Transverse colon (tissue), 4 donors: ENCODE measurements around the gene DPH6. TPM values are rescaled to one million over a fixed set of nuclear protein-coding genes. Genes with fewer than 3 reads are reported as not detected.
A peak's percentile ranks its signal among the peaks of the same experiment; 100 is the strongest.

Experiments
- DNase-seq: peaks from one replicate; pipeline ENCODE4 v3.0.0-alpha.2; 2019
- H3K27ac ChIP-seq, 4 donors: fragments of 200-600 bp; sonication (generic); 2 replicates each; pipeline ENCODE4 v1.5.1; 2016 to 2018; ENCODE audit warnings: inconsistent platforms in 4 of 4
- H3K27me3 ChIP-seq: fragments of 200-600 bp; sonication (generic); 2 replicates; pipeline ENCODE4 v1.5.1; 2017; ENCODE audit warnings: inconsistent platforms
- H3K36me3 ChIP-seq, 4 donors: fragments of 200-600 bp; sonication (generic); 2 replicates each; pipeline ENCODE4 v1.5.1; 2017 to 2019; ENCODE audit warnings: inconsistent platforms in 4 of 4
- H3K4me1 ChIP-seq, 4 donors: fragments of 200-600 bp; sonication (generic); 2 replicates each; pipeline ENCODE4 v1.5.1; 2017 to 2020; ENCODE audit warnings: inconsistent platforms in 4 of 4
- H3K4me3 ChIP-seq, 4 donors: fragments of 200-600 bp; sonication (generic); 1 replicate in 1 of 4; 2 replicates in 3 of 4; pipeline versions ENCODE4 v1.5.1 to v1.6.1; 2017 to 2019; ENCODE audit warnings: inconsistent platforms in 4 of 4
- H3K9me3 ChIP-seq, 2 donors: fragments of 200-600 bp; sonication (generic); 2 replicates each; pipeline ENCODE4 v1.5.1; 2017 to 2019; ENCODE audit warnings: inconsistent platforms in 2 of 2
- EP300 ChIP-seq: sonication (generic); formaldehyde crosslinking; IDR thresholded peaks from one replicate; pipeline ENCODE4 v1.6.1; 2017; ENCODE audit warnings: antibody characterized with exemption, low read depth
- POLR2A ChIP-seq: fragments of 450-650 bp; IDR thresholded peaks from one replicate; pipeline ENCODE4 v1.6.1; 2016; ENCODE audit warnings: antibody characterized with exemption, mild to moderate bottlenecking, moderate library complexity
- POLR2AphosphoS5 ChIP-seq, 3 donors: sonication (generic); formaldehyde crosslinking; IDR thresholded peaks; one replicate each; pipeline ENCODE4 v1.6.1; 2016; ENCODE audit warnings: antibody characterized with exemption in 3 of 3
- WGBS, 2 donors: methylation state at CpG; one replicate each; pipeline ENCODE4 v1.1.5; 2018; ENCODE audit warnings: low coverage in 1 of 2; 5-methylcytosine and 5-hydroxymethylcytosine counted together
- in situ Hi-C, 4 donors: fragments of 200-750 bp; cut with MboI; loops; one replicate each; pipeline versions ENCODE4 v1.15.0 to v1.15.1; 2017; ENCODE audit warnings: low sequenced_read_pairs in 3 of 4, low pct_ligation_motif_present in 1 of 4, low pct_unique_long_range_greater_than_20kb in 1 of 4
- intact Hi-C: fragments of 100-400 bp; cut with DNase I; formaldehyde crosslinking; loops from one replicate; pipeline ENCODE4 v1.15.1; 2023; ENCODE audit warnings: low total_unique reads
- total RNA-seq, 4 donors: library from RNA; depleted of rRNA; stranded (reverse); fragments of >200 nt; gene quantifications; one replicate each; pipeline ENCODE4 v1.1.0, GENCODE V29; 2016
- TF ChIP-seq, protein P1 (sequence below), 5 experiments: fragments of 200-600 bp in 3 of 5; fragments of 450-650 bp in 2 of 5; sonication (generic) in 3 of 5; IDR thresholded peaks; 1 replicate in 2 of 5; 2 replicates in 3 of 5; pipeline ENCODE4 v1.5.1; 2016 to 2017; ENCODE audit warnings: antibody characterized with exemption in 5 of 5, inconsistent platforms in 3 of 5, mild to moderate bottlenecking in 2 of 5, moderate library complexity in 1 of 5

DPH6 gene
- total RNA-seq, 4 donors from 2014 or later: 20.6 to 76.7 (median 39.9) TPM

DNA sequence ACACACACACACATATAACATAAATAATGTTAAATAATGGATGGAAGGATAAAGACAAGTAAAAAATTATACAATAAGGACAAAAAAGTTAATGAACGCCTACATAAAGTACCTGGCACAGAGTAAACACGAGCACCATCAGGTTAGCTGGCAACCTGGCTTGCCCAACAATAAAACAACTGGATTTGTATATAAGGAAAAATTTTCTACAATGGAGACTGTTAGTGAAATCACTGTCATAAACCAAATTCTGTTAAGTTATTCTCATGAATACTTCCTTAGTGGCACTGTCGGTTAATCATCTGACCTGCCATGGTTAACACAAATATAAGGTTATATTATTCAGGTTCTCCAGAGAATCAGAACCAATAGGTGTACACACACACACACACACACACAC lies 54.8 kb downstream of the DPH6 start:
- intact Hi-C loops (no loop called here), in situ Hi-C loops (no loop called here)
- DNase-seq: no peak
- Histone ChIP-seq H3K9me3 (peaks cover 11 to 17% of the 10 kb centered on the region in 2 donors), H3K4me3 (no peak overlapping the region), H3K4me1 (peaks cover 0 to 36% (median 8%) of the 10 kb centered on the region in 4 donors), H3K27me3 (no peaks in the 10 kb centered on the region), H3K36me3 (peaks cover 0 to 15% (median 4%) of the 10 kb centered on the region in 4 donors), H3K27ac (peak overlapping the region; percentile 71 to 78 (median 74))
- TF ChIP-seq POLR2AphosphoS5 (IDR thresholded peaks at IDR 0.05) (no peak), POLR2A (no peak), EP300 (no peak)
- TF ChIP-seq, protein P1, sequence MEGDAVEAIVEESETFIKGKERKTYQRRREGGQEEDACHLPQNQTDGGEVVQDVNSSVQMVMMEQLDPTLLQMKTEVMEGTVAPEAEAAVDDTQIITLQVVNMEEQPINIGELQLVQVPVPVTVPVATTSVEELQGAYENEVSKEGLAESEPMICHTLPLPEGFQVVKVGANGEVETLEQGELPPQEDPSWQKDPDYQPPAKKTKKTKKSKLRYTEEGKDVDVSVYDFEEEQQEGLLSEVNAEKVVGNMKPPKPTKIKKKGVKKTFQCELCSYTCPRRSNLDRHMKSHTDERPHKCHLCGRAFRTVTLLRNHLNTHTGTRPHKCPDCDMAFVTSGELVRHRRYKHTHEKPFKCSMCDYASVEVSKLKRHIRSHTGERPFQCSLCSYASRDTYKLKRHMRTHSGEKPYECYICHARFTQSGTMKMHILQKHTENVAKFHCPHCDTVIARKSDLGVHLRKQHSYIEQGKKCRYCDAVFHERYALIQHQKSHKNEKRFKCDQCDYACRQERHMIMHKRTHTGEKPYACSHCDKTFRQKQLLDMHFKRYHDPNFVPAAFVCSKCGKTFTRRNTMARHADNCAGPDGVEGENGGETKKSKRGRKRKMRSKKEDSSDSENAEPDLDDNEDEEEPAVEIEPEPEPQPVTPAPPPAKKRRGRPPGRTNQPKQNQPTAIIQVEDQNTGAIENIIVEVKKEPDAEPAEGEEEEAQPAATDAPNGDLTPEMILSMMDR (IDR thresholded peaks at IDR 0.05): no peak
- 64 to 78% methylated on average over 3 of the region's 3 CpGs for WGBS, 2 donors

DNA sequence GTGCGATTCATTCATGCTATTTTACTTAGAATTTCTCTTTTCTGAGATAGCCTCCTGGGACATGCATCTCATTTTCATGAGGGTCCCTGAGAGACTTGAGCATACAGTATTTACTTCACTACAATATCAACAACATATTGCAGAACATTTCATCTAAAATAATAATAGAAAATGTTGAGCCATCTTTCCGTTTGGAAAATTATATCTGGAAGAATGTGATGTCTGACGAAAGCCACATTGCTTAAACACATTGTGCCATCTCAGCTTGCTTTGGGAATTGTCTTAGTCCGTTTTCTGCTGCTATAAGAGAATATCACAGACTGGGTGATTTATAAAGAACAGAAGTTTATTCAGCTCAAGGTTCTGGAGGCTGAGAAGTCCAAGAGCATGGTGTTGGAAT lies 55.5 kb downstream of the DPH6 start:
- TF ChIP-seq EP300: no peak
- no peak for TF ChIP-seq POLR2AphosphoS5 (IDR thresholded peaks at IDR 0.05)
- TF ChIP-seq, protein P1 (IDR thresholded peaks at IDR 0.05): no peak
- TF ChIP-seq POLR2A: no peak
- peaks cover 11 to 17% of the 10 kb centered on the region in 2 donors for H3K9me3 ChIP-seq
- H3K4me1 ChIP-seq: peaks cover 0 to 36% (median 8%) of the 10 kb centered on the region in 4 donors
- H3K4me3 ChIP-seq: no peak overlapping the region
- WGBS, 2 donors: 76 to 91% methylated on average over 4 of the region's 4 CpGs
- intact Hi-C loops: no loop called here
- H3K27me3 ChIP-seq: no peaks in the 10 kb centered on the region
- in situ Hi-C loops: no loop called here
- no peak for DNase-seq
- H3K36me3 ChIP-seq: peaks cover 0 to 15% (median 4%) of the 10 kb centered on the region in 4 donors
- H3K27ac ChIP-seq: peak overlapping the region; percentile 21 to 78 (median 74)

DNA sequence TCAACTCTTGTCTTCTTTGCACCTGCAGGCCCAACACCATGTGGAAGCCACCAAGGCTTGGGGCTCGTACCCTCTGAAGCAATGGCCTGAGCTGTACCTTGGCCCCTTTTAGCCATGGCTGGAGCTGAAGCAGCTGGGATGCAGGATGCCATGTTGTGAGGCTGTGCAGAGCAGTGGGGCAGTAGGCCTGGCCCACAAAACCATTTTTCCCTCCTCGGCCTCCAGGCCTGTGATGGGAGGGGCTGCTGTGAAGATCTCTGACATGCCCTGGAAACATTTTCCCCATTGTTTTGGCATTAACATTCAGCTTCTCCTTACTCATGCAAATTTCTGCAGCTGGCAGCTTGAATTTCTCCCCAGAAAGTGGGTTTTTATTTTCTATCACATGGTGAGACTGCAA lies 58.5 kb downstream of the DPH6 start:
- no peak overlapping the region for H3K27ac ChIP-seq
- 93% methylated on average over 2 of the region's 2 CpGs; no CpG with 5 or more reads in 1 of the 2 donors for WGBS, 2 donors
- TF ChIP-seq EP300 (no peak), POLR2A (no peak), POLR2AphosphoS5 (IDR thresholded peaks at IDR 0.05) (no peak)
- TF ChIP-seq, protein P1 (IDR thresholded peaks at IDR 0.05): no peak
- no peak for DNase-seq
- peaks cover 0 to 20% (median 0%) of the 10 kb centered on the region in 4 donors for H3K4me1 ChIP-seq
- intact Hi-C loops (no loop called here), in situ Hi-C loops (no loop called here)
- no peak overlapping the region for H3K4me3 ChIP-seq
- H3K27me3 ChIP-seq: no peaks in the 10 kb centered on the region
- H3K9me3 ChIP-seq: peaks cover 11 to 17% of the 10 kb centered on the region in 2 donors
- peaks cover 0 to 15% (median 4%) of the 10 kb centered on the region in 4 donors for H3K36me3 ChIP-seq

DNA sequence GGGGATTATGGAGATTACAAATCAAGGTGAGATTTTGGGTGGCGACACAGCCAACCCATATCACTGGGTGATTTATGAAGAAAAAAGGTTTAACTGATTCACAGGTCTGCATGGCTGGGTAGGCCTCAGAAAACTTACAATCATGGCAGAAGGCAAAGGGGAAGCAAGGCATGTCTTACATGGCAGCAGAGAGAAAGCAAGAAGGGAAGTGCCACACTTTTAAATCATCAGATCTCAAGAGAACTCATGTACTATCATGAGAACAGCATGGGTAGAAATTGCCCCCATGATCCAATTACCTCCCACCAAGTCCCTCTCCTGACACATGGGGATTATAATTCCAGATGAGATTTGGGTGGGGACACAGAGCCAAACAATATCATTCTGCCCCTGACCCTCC lies 59.7 kb downstream of the DPH6 start:
- in situ Hi-C loops (no loop called here), intact Hi-C loops (no loop called here)
- peaks cover 0 to 15% (median 4%) of the 10 kb centered on the region in 4 donors for H3K36me3 ChIP-seq
- 100% methylated on average over 1 of the region's 1 CpG for WGBS, 2 donors
- no peak overlapping the region for H3K27ac ChIP-seq
- no peaks in the 10 kb centered on the region for H3K27me3 ChIP-seq
- no peak for DNase-seq
- H3K4me1 ChIP-seq: peaks cover 0 to 25% (median 0%) of the 10 kb centered on the region in 4 donors
- H3K9me3 ChIP-seq: peaks cover 11 to 17% of the 10 kb centered on the region in 2 donors
- TF ChIP-seq, protein P1 (IDR thresholded peaks at IDR 0.05): no peak
- TF ChIP-seq POLR2AphosphoS5 (IDR thresholded peaks at IDR 0.05): no peak
- no peak for TF ChIP-seq EP300
- no peak for TF ChIP-seq POLR2A
- H3K4me3 ChIP-seq: no peak overlapping the region
